ENCODE data around the gene RASGRF2.

The RASGRF2 gene

GRCh38 chr5:80959768-80960442 is at the start of gene RASGRF2:
TSS of gene RASGRF2 (plus strand) at chr5:80960363. CDS start at chr5:80960739, 376 bp downstream.
- DNase-seq = peak; percentile 56

DNA sequence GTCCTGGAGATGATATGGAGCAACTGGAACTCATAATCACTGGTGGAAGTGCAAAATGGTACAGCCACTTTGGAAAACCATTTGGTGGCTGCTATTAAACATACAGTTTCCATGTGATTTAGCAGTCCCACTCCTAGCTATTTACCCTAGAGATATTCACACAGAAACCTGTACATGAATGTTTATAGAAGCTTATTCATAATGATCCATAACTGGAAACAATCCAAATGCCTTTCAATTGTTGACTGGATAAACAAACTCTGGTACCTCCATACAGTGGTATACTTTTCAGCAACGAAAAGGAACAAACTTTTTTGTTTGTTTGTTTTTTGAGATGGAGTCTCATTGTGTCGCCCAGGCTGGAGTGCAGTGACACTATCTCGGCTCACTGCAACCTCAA is 47.7 kb upstream of the RASGRF2 start:
- no peak for DNase-seq

DNA sequence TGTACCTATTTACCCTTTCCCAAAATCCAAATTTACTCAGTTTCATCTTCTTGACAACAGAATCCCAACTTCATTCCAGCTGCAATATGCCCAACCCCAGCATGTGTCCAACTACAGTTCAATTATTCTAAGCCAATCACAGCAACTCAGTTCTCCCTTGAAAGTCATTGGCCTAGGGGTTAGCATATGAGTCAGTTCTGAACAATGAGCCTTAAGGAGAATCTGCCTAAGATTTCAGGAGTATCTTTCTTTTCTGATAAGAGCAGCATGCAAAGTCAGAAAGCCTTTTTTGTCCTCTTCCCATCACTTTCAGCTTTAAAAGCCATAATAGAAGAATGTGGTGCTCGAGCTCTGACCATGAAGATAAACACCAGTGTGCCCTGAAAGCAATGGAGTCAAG is 44.4 kb upstream of the RASGRF2 start:
- no peak for DNase-seq

GRCh38 chr5:80916676-80917075 is 43.5 kb upstream of the RASGRF2 start:
- no peak for DNase-seq

GRCh38 chr5:80917631-80918030 is 42.5 kb upstream of the RASGRF2 start:
- DNase-seq = no peak

DNA sequence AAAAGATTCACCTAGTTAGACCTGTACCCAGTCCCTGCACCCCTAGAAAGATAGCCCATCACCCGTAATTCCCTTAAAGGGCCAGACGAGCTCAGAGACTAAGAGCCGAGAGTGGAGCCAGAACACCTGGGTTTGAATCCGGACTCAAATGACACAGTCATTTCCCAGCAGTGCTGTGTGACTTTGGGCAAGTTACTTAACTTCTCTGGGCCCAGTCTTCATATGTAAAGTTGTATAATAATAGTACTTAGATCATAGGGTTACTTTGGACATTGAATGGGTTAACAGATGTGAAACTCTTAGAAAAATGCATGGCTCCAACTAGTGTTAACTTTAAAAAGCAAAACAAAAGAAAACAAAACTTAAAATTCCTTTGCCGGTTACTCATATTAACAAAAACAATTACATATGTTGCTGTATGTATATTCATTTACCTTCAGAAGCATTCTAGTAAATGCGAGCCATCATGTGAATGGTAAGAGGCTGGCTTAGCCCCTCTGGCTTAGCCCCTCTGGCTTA is 40.4 kb upstream of the RASGRF2 start:
- DNase-seq = no peak

- DNase-seq = no peak
These were observed 39.8 kb upstream of the RASGRF2 start for GRCh38 chr5:80920333-80920732.

- no peak for DNase-seq
These were observed 39.1 kb upstream of the RASGRF2 start for GRCh38 chr5:80921026-80921425.

DNA sequence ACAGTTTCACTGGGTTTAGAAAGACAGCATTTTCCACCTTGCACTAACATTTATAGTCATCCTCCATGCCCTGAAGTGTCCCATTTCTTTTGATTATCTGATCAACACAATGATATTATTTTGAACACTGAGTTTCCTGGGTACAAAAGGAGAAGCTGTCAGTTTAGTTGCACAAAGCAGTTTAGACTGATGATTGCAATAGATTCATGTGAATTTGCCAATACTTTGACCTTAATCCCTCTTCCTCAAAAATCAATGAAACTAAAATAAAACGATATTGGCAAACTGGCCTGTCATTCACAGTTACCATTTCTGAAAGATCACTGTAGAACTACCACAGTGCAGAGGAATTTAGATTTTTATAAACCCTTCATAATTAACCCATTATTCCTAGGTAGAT is 34.2 kb upstream of the RASGRF2 start:
- DNase-seq = no peak

DNA sequence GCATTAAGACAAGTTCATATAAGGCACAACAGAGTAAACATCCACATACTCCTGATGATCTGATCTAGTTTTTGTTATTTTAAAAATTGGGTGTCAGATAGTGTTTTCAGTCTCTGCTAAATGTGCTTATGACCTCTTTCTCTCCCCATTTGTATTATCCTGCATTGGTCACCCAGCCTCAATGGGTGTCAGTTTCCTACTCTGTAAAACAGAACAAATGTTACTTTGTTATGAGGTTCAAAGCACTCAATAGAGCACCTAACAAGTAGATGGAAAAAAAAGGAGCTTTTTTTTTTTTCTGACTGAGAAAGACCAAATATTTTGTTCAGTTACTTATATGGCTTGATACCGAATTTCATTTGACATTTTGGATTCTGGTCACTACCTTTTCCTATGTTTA is 33.6 kb upstream of the RASGRF2 start:
- DNase-seq = no peak

DNA sequence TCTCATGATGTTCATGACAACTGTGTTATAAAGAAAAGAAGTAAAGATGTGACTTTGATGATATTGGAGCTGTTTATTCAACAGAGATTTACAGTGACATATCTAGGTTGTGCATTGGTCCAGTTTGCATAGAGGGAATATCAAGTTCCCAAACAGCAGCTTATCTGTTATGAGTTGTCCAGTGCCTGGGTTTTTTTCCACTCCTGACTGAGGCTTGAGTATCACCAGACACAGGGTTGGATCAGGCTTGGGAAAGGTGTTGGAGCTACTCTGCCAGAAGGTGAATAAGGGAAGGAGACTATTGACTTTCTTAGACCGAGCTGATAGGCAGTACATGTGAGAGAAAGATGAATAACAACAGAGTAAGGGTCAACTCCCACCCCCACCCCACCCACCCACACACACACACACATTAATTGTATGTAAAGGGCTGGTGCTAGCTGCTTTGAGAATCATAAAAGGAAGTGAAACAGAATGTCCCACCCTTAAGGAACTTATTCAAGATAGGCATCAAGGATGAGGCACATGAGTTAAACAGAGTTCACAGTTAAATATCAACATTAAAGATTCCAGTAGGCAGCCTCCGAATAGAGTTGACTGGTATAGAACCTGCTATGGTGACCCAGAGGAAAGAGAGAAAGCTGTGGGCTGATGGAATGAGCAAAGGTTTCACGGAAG is 33.0 kb upstream of the RASGRF2 start:
- no peak for DNase-seq

DNA sequence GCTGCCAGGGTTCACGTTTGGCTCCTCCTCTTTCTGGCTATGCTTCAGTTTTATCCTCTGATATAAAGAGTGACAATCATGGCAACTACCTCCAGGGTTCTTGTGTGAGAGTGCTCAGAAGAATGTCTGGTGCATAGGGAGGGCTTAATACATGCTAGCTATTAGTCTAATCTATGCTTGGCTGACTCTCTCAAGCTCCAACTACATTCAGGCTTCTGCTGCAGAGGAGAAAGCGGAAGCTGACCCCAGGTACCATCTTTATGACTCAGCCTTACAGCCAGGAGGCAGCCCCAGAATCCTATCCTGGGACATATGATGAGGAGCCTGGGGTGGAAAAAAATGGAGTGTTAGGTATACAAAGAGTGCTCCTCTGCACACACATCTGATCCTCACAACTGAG is 32.1 kb upstream of the RASGRF2 start:
- no peak for DNase-seq

DNA sequence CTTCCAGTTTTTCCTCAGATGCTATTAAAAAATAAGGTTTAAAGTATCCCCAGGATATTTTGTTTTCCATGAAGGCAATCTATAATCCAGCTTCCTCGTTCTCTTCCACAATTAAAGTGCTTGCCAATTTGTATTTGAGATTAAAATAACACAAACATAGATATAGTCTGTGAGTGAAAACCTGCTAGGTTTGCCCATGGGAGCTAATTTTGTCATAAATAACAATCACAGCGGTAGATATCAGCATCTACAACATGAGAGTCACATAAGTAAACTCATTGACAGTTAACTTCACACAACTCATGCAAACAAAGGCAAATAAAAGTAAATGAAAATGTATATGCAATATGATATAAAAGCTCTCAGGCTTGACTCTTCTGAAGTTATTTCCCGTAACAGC is 29.2 kb upstream of the RASGRF2 start:
- DNase-seq = no peak

DNA sequence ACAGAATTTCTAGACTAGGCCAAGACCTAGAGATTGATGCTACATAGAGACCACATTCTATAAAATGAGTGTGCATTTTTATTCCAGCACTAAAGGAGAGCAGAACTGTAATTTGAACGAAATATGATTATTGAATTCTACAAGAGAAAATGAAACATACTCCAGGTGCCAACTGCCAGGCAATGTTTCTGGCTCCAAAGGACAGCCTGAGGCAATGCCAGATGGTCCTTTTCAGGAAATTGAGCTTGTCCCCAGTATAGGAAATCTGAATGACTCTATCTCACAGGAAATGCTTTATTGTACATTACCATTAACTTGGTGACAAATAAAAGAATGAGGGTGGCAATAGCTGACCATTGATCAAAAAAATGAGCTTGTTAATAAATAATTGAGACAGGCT is 28.8 kb upstream of the RASGRF2 start:
- DNase-seq = no peak

DNA sequence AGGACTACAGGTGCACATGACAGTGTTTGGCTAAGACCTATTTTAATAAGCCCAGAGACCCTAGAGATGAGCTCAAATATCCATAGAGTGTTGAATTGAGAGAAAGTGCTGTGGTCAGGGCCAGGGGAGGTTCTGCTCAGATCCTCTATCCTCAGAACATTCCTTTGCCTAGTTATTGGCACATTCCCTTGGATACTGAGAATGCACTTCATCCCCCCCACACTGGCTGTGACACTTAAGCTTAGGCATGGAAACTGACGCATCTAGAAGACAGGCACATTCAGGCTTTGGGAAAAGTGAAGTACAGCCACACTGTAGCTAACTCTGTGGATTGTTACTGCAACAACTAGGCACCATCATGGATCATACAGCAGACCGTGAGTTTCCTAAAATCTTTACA is 27.1 kb upstream of the RASGRF2 start:
- no peak for DNase-seq

DNA sequence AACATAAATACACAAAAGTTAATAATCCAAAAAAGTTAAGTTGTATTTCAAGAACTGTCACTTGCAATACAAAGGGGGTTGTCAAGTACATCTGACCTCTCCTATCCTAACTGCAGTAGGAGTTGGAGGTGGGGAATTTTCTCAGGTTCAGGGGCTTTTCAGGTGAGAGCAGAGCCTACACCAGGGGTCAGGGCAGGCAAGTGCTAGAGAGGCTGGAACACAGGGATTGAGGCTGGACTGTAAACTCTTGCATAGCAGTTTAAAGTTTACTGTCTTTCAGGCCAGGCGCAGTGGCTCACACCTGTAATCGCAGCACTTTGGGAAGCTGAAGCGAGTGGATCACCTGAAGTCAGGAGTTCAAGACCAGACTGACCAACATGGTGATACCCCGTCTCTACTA is 25.4 kb upstream of the RASGRF2 start:
- no peak for DNase-seq

GRCh38 chr5:80935811-80936385 is 24.3 kb upstream of the RASGRF2 start:
- no peak for DNase-seq

- no peak for DNase-seq
These were observed 23.3 kb upstream of the RASGRF2 start for GRCh38 chr5:80936881-80937280.

GRCh38 chr5:80937584-80938356 is 22.4 kb upstream of the RASGRF2 start:
- DNase-seq = no peak

DNA sequence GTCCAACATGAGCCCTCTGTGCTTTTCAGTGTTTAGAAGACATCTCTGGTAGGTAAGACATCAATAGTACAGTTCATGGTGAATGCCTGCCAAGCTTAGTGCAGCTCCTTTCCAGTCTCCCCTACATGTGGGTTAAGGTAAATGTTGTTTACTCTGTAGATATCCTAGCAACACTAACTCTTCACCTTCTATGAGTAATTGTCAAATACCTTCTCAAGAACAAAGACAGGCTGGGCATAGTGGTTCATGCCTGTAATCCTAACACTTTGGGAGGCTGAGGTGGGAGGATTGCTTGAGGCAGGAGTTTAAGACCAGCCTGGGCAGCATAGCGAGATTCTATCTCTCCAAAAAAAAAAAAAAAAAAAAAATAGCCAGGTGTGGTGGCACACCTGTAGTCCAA is 18.7 kb upstream of the RASGRF2 start:
- DNase-seq = no peak

DNA sequence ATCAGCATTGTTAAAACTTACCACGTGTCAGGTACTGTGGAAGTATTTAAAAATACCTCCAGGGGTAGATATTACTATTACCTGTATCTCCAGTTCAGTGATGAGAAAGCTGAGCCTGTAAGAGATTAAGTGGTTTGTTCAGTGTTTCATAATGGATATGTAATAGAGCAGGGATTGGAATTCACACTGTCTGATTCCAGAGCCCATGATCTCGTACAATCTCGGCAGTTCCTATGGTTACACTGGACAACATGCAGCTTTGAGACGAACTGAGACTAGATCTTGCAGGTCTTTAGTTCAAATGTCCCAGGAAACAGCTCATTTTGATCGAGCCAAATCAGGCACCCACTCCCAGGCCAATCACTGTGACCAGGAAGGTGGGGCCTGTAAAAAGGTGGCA is 8.8 kb upstream of the RASGRF2 start:
- DNase-seq = no peak

GRCh38 chr5:80953587-80953986 is 6.6 kb upstream of the RASGRF2 start:
- no peak for DNase-seq

- DNase-seq = no peak
These were observed 5.0 kb upstream of the RASGRF2 start for GRCh38 chr5:80955082-80955590.
